ENCODE data around the gene SLC2A10. TPM values are rescaled to one million over a fixed set of nuclear protein-coding genes. Genes with fewer than 3 reads are reported as not detected.

The SLC2A10 gene
- total RNA-seq, 1 experiment from 2014 or later: 0.05 TPM

GRCh38 chr20:46671866-46672542, 37.4 kb upstream of the SLC2A10 start:
- no peak overlapping the region for H3K9ac ChIP-seq (ENCODE audit: low read length)
- H3K4me1 ChIP-seq (ENCODE audit: control insufficient read depth in 1 of 2, insufficient read depth in 2 of 2, low read length in 2 of 2): peaks cover 0 to 6% of the 10 kb centered on the region in 2 experiments; a peak in 1 of 4 replicates
- ChIA-PET RAD21 (ENCODE audit: low non-redundant PET in 1 of 2, low total read pairs in 2 of 2, uncharacterized antibody in 2 of 2, unreplicated experiment in 2 of 2) (no interaction called here), CTCF (no interaction called here), POLR2A (no interaction called here)
- H3K36me3 ChIP-seq (ENCODE audit: control insufficient read depth in 1 of 2, insufficient read depth in 2 of 2, low read length in 2 of 2): no peaks in the 10 kb centered on the region
- intact Hi-C loops (cut with micrococcal nuclease): no loop called here
- TF ChIP-seq EGR1 (IDR thresholded peaks at IDR 0.05; ENCODE audit: low read depth): no peak
- no peak for TF ChIP-seq TCF7L2 (IDR thresholded peaks at IDR 0.05; ENCODE audit: borderline replicate concordance, extremely low read depth, insufficient read depth, insufficient read length)
- TF ChIP-seq JUND (IDR thresholded peaks at IDR 0.05): no peak
- TF ChIP-seq RAD21 (IDR thresholded peaks at IDR 0.05; ENCODE audit: low read depth): no peak
- TF ChIP-seq ELF1 (IDR thresholded peaks at IDR 0.05; ENCODE audit: borderline replicate concordance, low read depth): no peak
- TF ChIP-seq EZH2phosphoT487 (IDR thresholded peaks at IDR 0.05; ENCODE audit: borderline replicate concordance): no peak
- TF ChIP-seq REST (IDR thresholded peaks at IDR 0.05; ENCODE audit: low read depth): no peak
- TF ChIP-seq SRF (IDR thresholded peaks at IDR 0.05; ENCODE audit: low read depth): no peak
- TF ChIP-seq POLR2AphosphoS5 (IDR thresholded peaks at IDR 0.05; ENCODE audit: low read depth, low read length): no peak
- no peak for TF ChIP-seq SP1 (IDR thresholded peaks at IDR 0.05; ENCODE audit: low read depth)
- TF ChIP-seq MAX (IDR thresholded peaks at IDR 0.05): no peak
- TF ChIP-seq ZNF274 (IDR thresholded peaks at IDR 0.05; ENCODE audit: low read depth, low read length): no peak
- no peak for TF ChIP-seq ZFX (IDR thresholded peaks at IDR 0.05)
- TF ChIP-seq FOSL1 (IDR thresholded peaks at IDR 0.05; ENCODE audit: low read depth): no peak
- no peak for TF ChIP-seq ZBTB33 (IDR thresholded peaks at IDR 0.05; ENCODE audit: extremely low read depth, insufficient replicate concordance, low read length)
- no peak for TF ChIP-seq EZH2 (IDR thresholded peaks at IDR 0.05)
- no peak overlapping the region for H3K4me3 ChIP-seq (replicated peaks in 1 of 2; ENCODE audit: low read depth in 1 of 2, low read length in 2 of 2)
- no TSS peak for BruUV-seq (replicated peaks)
- no peaks in the 10 kb centered on the region for H3K79me2 ChIP-seq (ENCODE audit: insufficient read depth, low read length)
- no peak overlapping the region for H2AFZ ChIP-seq (ENCODE audit: low read depth, low read length, poor library complexity, severe bottlenecking)
- no peaks in the 10 kb centered on the region for H3K9me3 ChIP-seq (ENCODE audit: control insufficient read depth in 1 of 2, insufficient read depth in 1 of 2, low read depth in 1 of 2, low read length in 2 of 2)
- H3K9me2 ChIP-seq (ENCODE audit: insufficient read depth): no peaks in the 10 kb centered on the region
- H4K20me1 ChIP-seq (ENCODE audit: insufficient read depth): no peaks in the 10 kb centered on the region
- DNase-seq (ENCODE audit: low read depth, low spot score) (no peak), ATAC-seq (no peak)
- H3K27me3 ChIP-seq (ENCODE audit: insufficient read depth, low read length): no peaks in the 10 kb centered on the region
- no peak overlapping the region for H3K4me2 ChIP-seq (ENCODE audit: low read length)
- H3K27ac ChIP-seq (ENCODE audit: low read depth, low read length): no peak overlapping the region
